ENCODE data around the gene CHST13.

Gene CHST13

DNA sequence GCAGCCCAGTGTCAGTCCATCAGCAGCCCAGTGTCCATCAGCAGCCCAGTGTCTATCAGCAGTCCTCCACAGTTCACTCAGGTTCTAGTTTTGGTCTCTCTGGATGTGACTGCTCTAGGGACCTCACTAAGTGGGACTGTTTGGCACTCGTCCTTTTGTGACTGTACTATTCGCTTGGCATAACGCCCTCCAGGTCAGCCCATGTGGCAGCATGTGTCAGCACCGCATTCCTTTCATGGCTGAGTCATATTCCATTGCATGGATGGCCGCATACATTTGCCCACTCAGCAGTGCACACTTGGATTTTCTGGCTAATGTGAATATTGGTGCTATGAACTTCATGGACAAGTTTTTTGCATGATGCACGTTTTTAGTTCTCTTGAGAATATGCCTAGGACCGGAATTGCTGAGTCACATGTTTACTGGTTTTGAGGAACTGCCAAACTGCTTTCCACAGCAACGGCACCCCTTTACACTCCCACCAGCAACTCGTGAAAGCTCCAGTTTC, 16.4 kb downstream of the CHST13 start:
- TF ChIP-seq, protein P1, sequence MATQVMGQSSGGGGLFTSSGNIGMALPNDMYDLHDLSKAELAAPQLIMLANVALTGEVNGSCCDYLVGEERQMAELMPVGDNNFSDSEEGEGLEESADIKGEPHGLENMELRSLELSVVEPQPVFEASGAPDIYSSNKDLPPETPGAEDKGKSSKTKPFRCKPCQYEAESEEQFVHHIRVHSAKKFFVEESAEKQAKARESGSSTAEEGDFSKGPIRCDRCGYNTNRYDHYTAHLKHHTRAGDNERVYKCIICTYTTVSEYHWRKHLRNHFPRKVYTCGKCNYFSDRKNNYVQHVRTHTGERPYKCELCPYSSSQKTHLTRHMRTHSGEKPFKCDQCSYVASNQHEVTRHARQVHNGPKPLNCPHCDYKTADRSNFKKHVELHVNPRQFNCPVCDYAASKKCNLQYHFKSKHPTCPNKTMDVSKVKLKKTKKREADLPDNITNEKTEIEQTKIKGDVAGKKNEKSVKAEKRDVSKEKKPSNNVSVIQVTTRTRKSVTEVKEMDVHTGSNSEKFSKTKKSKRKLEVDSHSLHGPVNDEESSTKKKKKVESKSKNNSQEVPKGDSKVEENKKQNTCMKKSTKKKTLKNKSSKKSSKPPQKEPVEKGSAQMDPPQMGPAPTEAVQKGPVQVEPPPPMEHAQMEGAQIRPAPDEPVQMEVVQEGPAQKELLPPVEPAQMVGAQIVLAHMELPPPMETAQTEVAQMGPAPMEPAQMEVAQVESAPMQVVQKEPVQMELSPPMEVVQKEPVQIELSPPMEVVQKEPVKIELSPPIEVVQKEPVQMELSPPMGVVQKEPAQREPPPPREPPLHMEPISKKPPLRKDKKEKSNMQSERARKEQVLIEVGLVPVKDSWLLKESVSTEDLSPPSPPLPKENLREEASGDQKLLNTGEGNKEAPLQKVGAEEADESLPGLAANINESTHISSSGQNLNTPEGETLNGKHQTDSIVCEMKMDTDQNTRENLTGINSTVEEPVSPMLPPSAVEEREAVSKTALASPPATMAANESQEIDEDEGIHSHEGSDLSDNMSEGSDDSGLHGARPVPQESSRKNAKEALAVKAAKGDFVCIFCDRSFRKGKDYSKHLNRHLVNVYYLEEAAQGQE (IDR thresholded peaks at IDR 0.05; ENCODE audit: low read depth), result no peak
- 0 out of 2 replicates have a peak, but pooled peaks have one; percentile 34 for TF ChIP-seq NFIC (IDR thresholded peaks at IDR 0.05)
- peak; percentile 61 for TF ChIP-seq MAX (IDR thresholded peaks at IDR 0.05)
- no peak for TF ChIP-seq CEBPB (IDR thresholded peaks at IDR 0.05)
- peak; percentile 67; the same call in 1 of the 2 replicates for TF ChIP-seq TEAD4 (IDR thresholded peaks at IDR 0.05)
- TF ChIP-seq EGR1 (IDR thresholded peaks at IDR 0.05), result no peak

GRCh38 chr3:126540951-126541627, 17.1 kb downstream of the CHST13 start:
- no peak for TF ChIP-seq EGR1 (IDR thresholded peaks at IDR 0.05)
- TF ChIP-seq EP300 (IDR thresholded peaks at IDR 0.05; ENCODE audit: borderline replicate concordance), result no peak
- TF ChIP-seq ZBTB7A (IDR thresholded peaks at IDR 0.05; ENCODE audit: low read depth), result no peak
- TF ChIP-seq TAF1 (IDR thresholded peaks at IDR 0.05; ENCODE audit: low read depth), result no peak
- TF ChIP-seq TEAD4 (IDR thresholded peaks at IDR 0.05), result no peak
- no peak for TF ChIP-seq MAX (IDR thresholded peaks at IDR 0.05)
- TF ChIP-seq RAD21 (IDR thresholded peaks at IDR 0.05; ENCODE audit: low read depth), result no peak
- no peak for TF ChIP-seq YY1 (IDR thresholded peaks at IDR 0.05; ENCODE audit: low read depth)
- TF ChIP-seq NFIC (IDR thresholded peaks at IDR 0.05), result no peak
- TF ChIP-seq, protein P2, sequence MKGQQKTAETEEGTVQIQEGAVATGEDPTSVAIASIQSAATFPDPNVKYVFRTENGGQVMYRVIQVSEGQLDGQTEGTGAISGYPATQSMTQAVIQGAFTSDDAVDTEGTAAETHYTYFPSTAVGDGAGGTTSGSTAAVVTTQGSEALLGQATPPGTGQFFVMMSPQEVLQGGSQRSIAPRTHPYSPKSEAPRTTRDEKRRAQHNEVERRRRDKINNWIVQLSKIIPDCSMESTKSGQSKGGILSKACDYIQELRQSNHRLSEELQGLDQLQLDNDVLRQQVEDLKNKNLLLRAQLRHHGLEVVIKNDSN (IDR thresholded peaks at IDR 0.05), result no peak
- no peak for TF ChIP-seq FOXM1 (IDR thresholded peaks at IDR 0.05; ENCODE audit: borderline replicate concordance, low read depth)
- TF ChIP-seq, protein P1 (IDR thresholded peaks at IDR 0.05; ENCODE audit: low read depth), result no peak
- TF ChIP-seq CREB1 (IDR thresholded peaks at IDR 0.05; ENCODE audit: low read depth), result no peak
- no peak for TF ChIP-seq CEBPB (IDR thresholded peaks at IDR 0.05)
- no peak for TF ChIP-seq TCF12 (IDR thresholded peaks at IDR 0.05; ENCODE audit: low read depth)

- TF ChIP-seq RAD21 (IDR thresholded peaks at IDR 0.05; ENCODE audit: low read depth), result no peak
- no peak for TF ChIP-seq FOXM1 (IDR thresholded peaks at IDR 0.05; ENCODE audit: borderline replicate concordance, low read depth)
- no peak for TF ChIP-seq CREB1 (IDR thresholded peaks at IDR 0.05; ENCODE audit: low read depth)
- no peak for TF ChIP-seq EGR1 (IDR thresholded peaks at IDR 0.05)
- TF ChIP-seq TAF1 (IDR thresholded peaks at IDR 0.05; ENCODE audit: low read depth), result no peak
- TF ChIP-seq EP300 (IDR thresholded peaks at IDR 0.05; ENCODE audit: borderline replicate concordance), result no peak
- TF ChIP-seq, protein P1 (IDR thresholded peaks at IDR 0.05; ENCODE audit: low read depth), result no peak
- no peak for TF ChIP-seq CEBPB (IDR thresholded peaks at IDR 0.05)
- TF ChIP-seq, protein P2 (IDR thresholded peaks at IDR 0.05), result no peak
- no peak for TF ChIP-seq MAX (IDR thresholded peaks at IDR 0.05)
- no peak for TF ChIP-seq YY1 (IDR thresholded peaks at IDR 0.05; ENCODE audit: low read depth)
- no peak for TF ChIP-seq ZBTB7A (IDR thresholded peaks at IDR 0.05; ENCODE audit: low read depth)
- no peak for TF ChIP-seq TCF12 (IDR thresholded peaks at IDR 0.05; ENCODE audit: low read depth)
These were observed 17.8 kb downstream of the CHST13 start for GRCh38 chr3:126541628-126542339.

Data from Ishikawa (cell line).